ENCODE measurements around the gene NR5A2.

The NR5A2 gene

DNA sequence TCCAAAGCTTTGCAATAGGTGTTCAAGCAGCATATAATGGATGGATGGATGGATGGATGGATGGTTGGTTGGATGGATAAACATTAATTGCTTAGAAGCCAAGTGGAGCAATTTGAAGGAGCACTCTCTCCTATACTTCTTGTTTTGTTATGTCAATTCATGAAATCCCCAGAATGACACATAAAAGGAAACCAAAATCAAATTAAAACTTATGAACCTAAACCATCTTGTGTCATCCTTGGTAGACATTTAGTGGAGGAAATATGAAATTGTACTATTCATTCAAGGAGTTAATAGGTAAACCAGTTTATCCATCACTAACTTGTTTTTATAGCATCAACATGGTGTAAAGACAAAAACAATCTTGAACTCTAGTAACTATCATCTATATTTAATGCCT, 122.5 kb downstream of the NR5A2 start:
- H3K9ac ChIP-seq (ENCODE audit: low read depth, low read length): no peak overlapping the region
- H3K27me3 ChIP-seq (ENCODE audit: control insufficient read depth, insufficient read depth, low read length): no peaks in the 10 kb centered on the region
- no peak overlapping the region for H3K4me3 ChIP-seq (ENCODE audit: low read depth, low read length)
- no peaks in the 10 kb centered on the region for H3K9me3 ChIP-seq (ENCODE audit: control insufficient read depth, insufficient read depth, low read length)
- no peaks in the 10 kb centered on the region for H3K36me3 ChIP-seq (ENCODE audit: control insufficient read depth, insufficient read depth, low read length)
- no peak overlapping the region for H3K27ac ChIP-seq (ENCODE audit: low read depth, low read length)
- no peaks in the 10 kb centered on the region for H3K4me1 ChIP-seq (ENCODE audit: control insufficient read depth, insufficient read depth, low read length)

DNA sequence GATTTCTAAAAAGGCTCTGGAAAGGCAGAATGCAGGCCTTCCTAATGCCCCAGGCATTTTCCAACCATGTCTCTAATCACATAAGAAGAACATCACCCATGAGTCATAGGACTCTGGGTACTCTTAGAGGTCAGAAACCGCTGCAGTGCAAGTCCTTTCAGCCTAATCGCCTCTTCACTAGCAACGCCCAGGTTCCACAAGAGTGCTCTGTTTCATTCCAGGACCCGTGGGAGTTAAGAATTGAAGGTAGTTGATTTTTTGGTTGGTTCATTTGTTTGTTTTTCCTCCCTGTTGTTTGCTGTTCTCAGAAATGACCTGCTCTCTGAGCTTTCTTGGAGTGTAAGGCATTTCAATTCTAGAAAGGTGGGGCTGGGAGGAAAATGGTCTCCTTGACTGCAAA, 123.2 kb downstream of the NR5A2 start:
- Histone ChIP-seq H3K27me3 (ENCODE audit: control insufficient read depth, insufficient read depth, low read length) (no peaks in the 10 kb centered on the region), H3K36me3 (ENCODE audit: control insufficient read depth, insufficient read depth, low read length) (no peaks in the 10 kb centered on the region), H3K27ac (ENCODE audit: low read depth, low read length) (no peak overlapping the region), H3K9me3 (ENCODE audit: control insufficient read depth, insufficient read depth, low read length) (no peaks in the 10 kb centered on the region), H3K4me3 (ENCODE audit: low read depth, low read length) (no peak overlapping the region), H3K4me1 (ENCODE audit: control insufficient read depth, insufficient read depth, low read length) (no peaks in the 10 kb centered on the region), H3K9ac (ENCODE audit: low read depth, low read length) (no peak overlapping the region)

DNA sequence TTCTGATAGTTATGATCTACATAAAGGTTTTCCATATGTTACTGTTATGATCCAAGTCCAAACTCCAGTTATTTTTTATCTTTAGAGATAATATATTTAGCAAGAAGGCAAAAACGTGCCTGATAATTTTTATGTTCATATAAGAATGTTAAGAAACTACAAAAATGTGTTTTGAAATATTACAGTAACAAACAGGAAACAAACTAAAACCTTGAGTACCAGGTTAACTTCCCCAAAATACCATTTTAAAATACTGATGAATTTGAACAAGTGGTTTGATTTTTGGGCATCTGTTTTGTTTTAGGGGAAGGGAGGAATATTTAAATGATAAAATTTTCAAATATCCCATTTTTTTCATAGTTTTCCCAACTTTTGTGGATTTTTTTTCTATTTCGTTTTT, 124.8 kb downstream of the NR5A2 start:
- Histone ChIP-seq H3K4me1 (ENCODE audit: control insufficient read depth, insufficient read depth, low read length) (no peaks in the 10 kb centered on the region), H3K36me3 (ENCODE audit: control insufficient read depth, insufficient read depth, low read length) (no peaks in the 10 kb centered on the region), H3K27ac (ENCODE audit: low read depth, low read length) (no peak overlapping the region), H3K27me3 (ENCODE audit: control insufficient read depth, insufficient read depth, low read length) (no peaks in the 10 kb centered on the region), H3K9ac (ENCODE audit: low read depth, low read length) (no peak overlapping the region), H3K4me3 (ENCODE audit: low read depth, low read length) (no peak overlapping the region), H3K9me3 (ENCODE audit: control insufficient read depth, insufficient read depth, low read length) (no peaks in the 10 kb centered on the region)

DNA sequence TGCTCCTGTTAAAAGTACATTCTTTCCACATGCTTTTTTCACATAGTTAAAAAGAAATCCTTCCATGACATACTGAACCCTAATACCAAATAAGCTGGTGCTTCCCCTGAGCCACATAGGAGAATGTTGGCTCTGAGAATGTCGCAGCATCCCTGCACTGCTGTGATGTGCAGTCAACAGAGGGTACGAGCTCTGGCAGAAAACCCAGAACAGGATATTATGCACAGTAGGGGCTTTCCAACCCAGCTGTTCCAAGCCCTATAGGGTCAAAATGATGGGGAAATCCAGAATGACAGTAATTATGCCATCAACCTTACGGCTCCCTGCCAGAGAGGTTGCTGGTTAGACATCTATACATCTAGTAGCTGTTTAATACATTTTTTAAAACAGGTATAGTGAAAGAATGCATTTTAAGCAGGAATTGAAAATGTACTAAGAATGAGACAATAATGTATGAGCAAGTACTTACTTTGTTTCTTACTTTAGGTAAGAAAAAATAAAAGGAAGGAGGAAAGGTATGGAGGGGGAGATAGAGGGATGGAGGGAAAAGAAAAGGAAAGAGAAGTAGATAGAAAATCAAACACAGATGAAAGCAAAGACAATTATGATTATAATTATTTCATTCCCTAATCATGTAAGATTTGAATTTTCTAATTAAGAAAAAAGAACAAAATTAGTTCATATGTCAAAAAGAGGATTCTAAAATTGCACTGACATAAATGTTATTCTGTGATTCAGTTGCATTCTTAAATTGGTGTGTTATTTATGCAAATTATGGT, 126.0 kb downstream of the NR5A2 start:
- H3K27me3 ChIP-seq (ENCODE audit: control insufficient read depth, insufficient read depth, low read length): no peaks in the 10 kb centered on the region
- no peaks in the 10 kb centered on the region for H3K36me3 ChIP-seq (ENCODE audit: control insufficient read depth, insufficient read depth, low read length)
- H3K27ac ChIP-seq (ENCODE audit: low read depth, low read length): no peak overlapping the region
- H3K9me3 ChIP-seq (ENCODE audit: control insufficient read depth, insufficient read depth, low read length): no peaks in the 10 kb centered on the region
- no peaks in the 10 kb centered on the region for H3K4me1 ChIP-seq (ENCODE audit: control insufficient read depth, insufficient read depth, low read length)
- H3K4me3 ChIP-seq (ENCODE audit: low read depth, low read length): no peak overlapping the region
- no peak overlapping the region for H3K9ac ChIP-seq (ENCODE audit: low read depth, low read length)

DNA sequence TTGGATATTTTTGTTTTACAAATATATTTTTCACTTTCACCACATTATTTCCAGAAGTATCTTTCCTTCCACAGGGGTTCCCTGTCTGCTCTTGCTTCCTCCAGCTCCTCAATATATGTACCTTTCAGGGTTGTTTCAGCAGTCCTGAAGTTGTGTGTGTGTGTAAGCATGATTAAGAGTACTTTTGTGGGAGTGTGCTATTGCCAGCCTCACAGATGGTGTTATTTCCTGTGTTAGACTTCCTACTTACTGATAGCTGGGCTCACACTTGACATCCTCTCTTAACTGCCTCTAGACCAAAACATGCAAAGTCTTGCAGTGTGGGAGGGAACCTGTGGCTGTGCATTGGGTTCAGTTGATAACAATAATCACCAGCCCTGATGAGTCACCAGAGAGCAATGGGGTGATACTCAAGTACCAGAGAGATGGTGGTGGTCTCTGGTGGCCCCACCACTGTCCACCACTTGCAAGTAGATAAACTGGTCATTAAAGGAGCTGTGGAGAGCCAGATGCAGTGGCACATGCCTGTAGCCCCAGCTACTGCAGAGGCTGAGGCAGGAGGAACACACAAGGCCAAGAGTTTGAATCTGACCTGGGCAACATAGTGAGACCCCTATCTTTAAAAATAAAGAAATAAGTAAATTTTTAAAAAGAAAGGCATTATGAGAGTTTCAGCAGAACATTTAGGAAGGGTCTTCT, 126.7 kb downstream of the NR5A2 start:
- Histone ChIP-seq H3K36me3 (ENCODE audit: control insufficient read depth, insufficient read depth, low read length) (no peaks in the 10 kb centered on the region), H3K27me3 (ENCODE audit: control insufficient read depth, insufficient read depth, low read length) (no peaks in the 10 kb centered on the region), H3K4me3 (ENCODE audit: low read depth, low read length) (no peak overlapping the region), H3K27ac (ENCODE audit: low read depth, low read length) (no peak overlapping the region), H3K9me3 (ENCODE audit: control insufficient read depth, insufficient read depth, low read length) (no peaks in the 10 kb centered on the region), H3K4me1 (ENCODE audit: control insufficient read depth, insufficient read depth, low read length) (no peaks in the 10 kb centered on the region), H3K9ac (ENCODE audit: low read depth, low read length) (no peak overlapping the region)

DNA sequence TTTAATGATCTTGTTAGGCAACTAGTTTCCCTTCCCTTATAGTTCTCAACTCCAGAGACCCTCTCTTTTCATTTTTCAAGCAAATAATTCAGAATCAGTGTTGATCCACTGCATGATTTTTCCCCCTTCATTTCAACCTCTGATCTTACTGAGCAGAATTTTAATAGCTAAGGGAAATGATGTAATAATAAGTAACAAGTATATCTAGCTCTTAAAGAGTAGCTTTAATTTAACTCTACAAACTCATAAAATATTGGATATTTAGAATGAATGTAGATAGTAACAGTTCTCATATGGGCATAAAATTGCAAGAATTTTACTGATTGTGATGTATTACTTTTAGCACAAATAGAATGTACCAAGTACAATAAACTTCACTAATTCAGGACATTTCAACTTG, 130.2 kb downstream of the NR5A2 start:
- Histone ChIP-seq H3K27me3 (ENCODE audit: control insufficient read depth, insufficient read depth, low read length) (no peaks in the 10 kb centered on the region), H3K36me3 (ENCODE audit: control insufficient read depth, insufficient read depth, low read length) (no peaks in the 10 kb centered on the region), H3K9ac (ENCODE audit: low read depth, low read length) (no peak overlapping the region), H3K4me1 (ENCODE audit: control insufficient read depth, insufficient read depth, low read length) (no peaks in the 10 kb centered on the region), H3K4me3 (ENCODE audit: low read depth, low read length) (no peak overlapping the region), H3K27ac (ENCODE audit: low read depth, low read length) (no peak overlapping the region), H3K9me3 (ENCODE audit: control insufficient read depth, insufficient read depth, low read length) (no peaks in the 10 kb centered on the region)

DNA sequence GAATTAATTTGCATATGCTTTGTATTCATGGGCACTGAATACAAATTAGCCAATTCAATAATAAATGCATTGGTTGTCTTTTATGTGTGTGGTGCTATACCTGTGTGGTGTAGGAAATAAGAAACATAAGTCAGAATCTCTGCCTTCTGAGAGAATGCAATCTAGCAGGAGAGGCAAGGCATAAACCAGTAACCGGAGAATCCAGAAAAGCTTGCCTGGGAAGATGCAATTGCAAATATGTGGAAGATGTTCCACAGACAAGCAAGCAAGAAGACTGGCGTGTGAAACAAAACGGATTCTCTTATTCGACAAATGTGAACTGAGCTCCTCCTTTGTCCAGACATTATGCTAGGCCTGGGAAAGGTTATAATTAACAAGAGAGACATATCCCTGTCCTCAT, 134.3 kb downstream of the NR5A2 start:
- H3K4me3 ChIP-seq (ENCODE audit: low read depth, low read length): no peak overlapping the region
- no peak overlapping the region for H3K9ac ChIP-seq (ENCODE audit: low read depth, low read length)

DNA sequence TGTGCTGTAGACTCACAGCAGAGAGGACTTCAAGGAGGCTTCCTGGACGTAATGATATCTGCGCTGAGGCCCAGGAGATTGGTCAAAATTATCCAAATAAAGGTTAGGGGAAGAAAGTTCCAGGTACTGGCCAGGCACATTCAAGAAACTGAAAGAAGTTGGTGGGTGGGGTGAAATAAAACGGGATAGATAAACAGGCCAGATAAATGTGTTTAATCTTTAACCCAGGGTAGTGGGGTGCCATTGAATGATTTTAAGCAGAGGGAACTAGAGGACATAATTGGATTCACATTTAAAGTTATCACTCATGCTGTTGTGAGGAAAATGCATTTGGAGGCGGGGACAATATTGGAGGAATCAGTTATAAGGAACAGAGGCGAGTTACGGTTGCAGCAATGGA, 134.7 kb downstream of the NR5A2 start:
- no peak overlapping the region for H3K27ac ChIP-seq (ENCODE audit: low read depth, low read length)
- no peak overlapping the region for H3K4me3 ChIP-seq (ENCODE audit: low read depth, low read length)
- H3K36me3 ChIP-seq (ENCODE audit: control insufficient read depth, insufficient read depth, low read length): no peaks in the 10 kb centered on the region
- H3K9ac ChIP-seq (ENCODE audit: low read depth, low read length): no peak overlapping the region
- no peaks in the 10 kb centered on the region for H3K9me3 ChIP-seq (ENCODE audit: control insufficient read depth, insufficient read depth, low read length)
- H3K27me3 ChIP-seq (ENCODE audit: control insufficient read depth, insufficient read depth, low read length): no peaks in the 10 kb centered on the region
- H3K4me1 ChIP-seq (ENCODE audit: control insufficient read depth, insufficient read depth, low read length): no peaks in the 10 kb centered on the region

More for the DNA sequence above, 134.3 kb downstream of the NR5A2 start:
- Histone ChIP-seq H3K27ac (ENCODE audit: low read depth, low read length) (no peak overlapping the region), H3K9me3 (ENCODE audit: control insufficient read depth, insufficient read depth, low read length) (no peaks in the 10 kb centered on the region), H3K27me3 (ENCODE audit: control insufficient read depth, insufficient read depth, low read length) (no peaks in the 10 kb centered on the region), H3K4me1 (ENCODE audit: control insufficient read depth, insufficient read depth, low read length) (no peaks in the 10 kb centered on the region), H3K36me3 (ENCODE audit: control insufficient read depth, insufficient read depth, low read length) (no peaks in the 10 kb centered on the region)

DNA sequence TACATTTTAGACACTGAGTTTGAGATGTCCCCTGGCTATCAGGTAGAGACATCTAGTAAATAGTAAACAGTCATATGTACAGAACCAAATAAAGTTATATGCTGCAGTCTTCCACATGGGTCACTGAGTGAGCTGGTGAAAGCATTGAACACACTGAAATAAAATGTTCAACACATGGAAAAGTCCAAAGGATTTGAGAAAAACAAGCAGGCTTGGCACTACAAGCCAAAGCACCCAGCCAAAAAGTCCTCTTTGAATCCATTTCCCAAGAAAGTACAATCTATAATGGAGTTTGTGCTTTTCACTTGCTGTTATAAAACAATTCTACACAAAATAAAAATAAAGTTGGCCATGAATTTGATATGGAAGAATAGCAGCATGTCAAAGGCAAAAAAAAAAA, 135.4 kb downstream of the NR5A2 start:
- no peaks in the 10 kb centered on the region for H3K4me1 ChIP-seq (ENCODE audit: control insufficient read depth, insufficient read depth, low read length)
- H3K36me3 ChIP-seq (ENCODE audit: control insufficient read depth, insufficient read depth, low read length): no peaks in the 10 kb centered on the region
- no peak overlapping the region for H3K4me3 ChIP-seq (ENCODE audit: low read depth, low read length)
- no peak overlapping the region for H3K9ac ChIP-seq (ENCODE audit: low read depth, low read length)
- no peak overlapping the region for H3K27ac ChIP-seq (ENCODE audit: low read depth, low read length)
- no peaks in the 10 kb centered on the region for H3K9me3 ChIP-seq (ENCODE audit: control insufficient read depth, insufficient read depth, low read length)
- H3K27me3 ChIP-seq (ENCODE audit: control insufficient read depth, insufficient read depth, low read length): no peaks in the 10 kb centered on the region

DNA sequence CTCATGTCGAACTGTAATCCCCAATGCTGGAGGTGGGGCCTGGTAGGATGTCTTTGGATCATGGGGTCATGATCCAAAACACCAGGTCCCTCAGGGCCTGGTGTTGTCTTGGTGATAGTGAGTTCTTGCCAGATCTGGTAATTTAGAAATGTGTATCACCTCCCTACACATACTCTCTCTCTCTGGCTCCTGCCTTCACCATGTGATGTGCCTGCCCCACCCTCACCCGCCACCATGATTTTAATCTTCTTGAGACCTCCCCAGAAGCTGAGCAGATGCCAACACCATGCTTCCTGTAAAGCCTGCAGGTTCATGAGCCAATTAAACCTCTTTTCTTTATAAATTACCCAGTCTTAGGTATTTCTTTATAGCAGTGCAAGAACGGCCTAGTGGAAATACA, 136.4 kb downstream of the NR5A2 start:
- Histone ChIP-seq H3K27me3 (ENCODE audit: control insufficient read depth, insufficient read depth, low read length) (no peaks in the 10 kb centered on the region), H3K4me3 (ENCODE audit: low read depth, low read length) (no peak overlapping the region), H3K4me1 (ENCODE audit: control insufficient read depth, insufficient read depth, low read length) (no peaks in the 10 kb centered on the region), H3K27ac (ENCODE audit: low read depth, low read length) (no peak overlapping the region), H3K9me3 (ENCODE audit: control insufficient read depth, insufficient read depth, low read length) (no peaks in the 10 kb centered on the region), H3K36me3 (ENCODE audit: control insufficient read depth, insufficient read depth, low read length) (no peaks in the 10 kb centered on the region), H3K9ac (ENCODE audit: low read depth, low read length) (no peak overlapping the region)

DNA sequence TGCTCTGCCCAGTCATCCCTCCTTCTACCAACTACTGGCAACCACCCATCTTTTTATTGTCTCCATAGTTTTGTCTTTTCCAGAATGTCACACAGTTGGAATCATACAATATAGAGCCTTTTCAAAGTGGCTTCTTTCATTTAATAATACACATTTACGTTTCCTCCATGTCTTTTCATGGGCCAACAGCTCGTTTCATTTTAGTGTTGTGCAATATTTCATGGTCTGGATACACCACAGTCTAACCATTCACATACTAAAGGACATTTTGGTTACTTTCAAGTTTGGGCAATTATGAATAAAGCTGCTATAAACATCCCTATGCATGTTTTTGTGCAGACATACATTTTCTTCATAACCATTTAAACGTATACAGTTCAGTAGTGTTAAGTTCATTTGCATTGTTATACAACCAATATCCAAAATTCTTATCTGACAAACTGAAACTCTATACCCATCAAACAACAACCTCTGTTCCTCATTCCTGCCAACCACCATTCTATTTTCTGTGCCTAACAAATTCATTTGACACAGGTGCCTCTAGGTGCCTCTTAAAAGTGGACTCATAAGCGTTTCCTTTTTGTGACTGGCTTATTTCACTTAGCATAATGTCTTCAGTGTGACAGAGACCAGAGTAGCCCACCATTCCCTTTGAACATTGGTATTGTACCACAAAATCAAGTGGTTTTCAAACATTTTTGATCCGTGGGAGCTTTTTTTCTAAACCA, 138.1 kb downstream of the NR5A2 start:
- H3K9me3 ChIP-seq (ENCODE audit: control insufficient read depth, insufficient read depth, low read length): no peaks in the 10 kb centered on the region
- H3K4me1 ChIP-seq (ENCODE audit: control insufficient read depth, insufficient read depth, low read length): no peaks in the 10 kb centered on the region
- no peak overlapping the region for H3K9ac ChIP-seq (ENCODE audit: low read depth, low read length)
- no peak overlapping the region for H3K27ac ChIP-seq (ENCODE audit: low read depth, low read length)
- no peaks in the 10 kb centered on the region for H3K27me3 ChIP-seq (ENCODE audit: control insufficient read depth, insufficient read depth, low read length)
- no peak overlapping the region for H3K4me3 ChIP-seq (ENCODE audit: low read depth, low read length)
- no peaks in the 10 kb centered on the region for H3K36me3 ChIP-seq (ENCODE audit: control insufficient read depth, insufficient read depth, low read length)

Data from HUES48 (cell line).